Esophagus mucosa (tissue), 1 donor: ENCODE measurements around the gene HPF1. TPM values are rescaled to one million over a fixed set of nuclear protein-coding genes. Genes with fewer than 3 reads are reported as not detected.
"Not testable (repeated sequence)": the region's sequence is repeated elsewhere in the genome, so short reads cannot be mapped to it uniquely, and the experiment has no call there.

Experiments used
- ATAC-seq: fragments of 200-7000 bp; cut with Tn5 transposase; one replicate; pipeline ENCODE4 v1.9.1; 2020
- total RNA-seq: library from RNA; stranded (reverse); gene quantifications from one replicate; pipeline ENCODE4 v1.2.4, GENCODE V29; 2023
- donor health status: DM: yes; HTN: yes; CAD: no.

The HPF1 gene
- total RNA-seq, result 12.4 TPM

GRCh38 chr4:169757575-169758184, at the start of gene HPF1:
HPF1 (minus strand) TSS chr4:169757944; CDS start chr4:169757877, 67 bp downstream.
- peak; percentile 97 for ATAC-seq

GRCh38 chr4:169806770-169807169, 49.0 kb upstream of the HPF1 start:
- not testable (repeated sequence) for ATAC-seq

GRCh38 chr4:169803413-169803812, 45.7 kb upstream of the HPF1 start:
- no peak for ATAC-seq

- no peak for ATAC-seq
These were observed 45.1 kb upstream of the HPF1 start for GRCh38 chr4:169802873-169803272.

GRCh38 chr4:169800541-169800940, 42.8 kb upstream of the HPF1 start:
- no peak for ATAC-seq

GRCh38 chr4:169799260-169799659, 41.5 kb upstream of the HPF1 start:
- no peak for ATAC-seq

GRCh38 chr4:169795585-169795984, 37.8 kb upstream of the HPF1 start:
- peak; percentile 60 for ATAC-seq

- peak; percentile 48 for ATAC-seq
These were observed 33.9 kb upstream of the HPF1 start for GRCh38 chr4:169791527-169792156.

- ATAC-seq, result peak; percentile 70
These were observed 33.3 kb upstream of the HPF1 start for GRCh38 chr4:169791062-169791461.

GRCh38 chr4:169774466-169775445, 17.0 kb upstream of the HPF1 start:
- no peak for ATAC-seq

GRCh38 chr4:169773889-169774288, 16.1 kb upstream of the HPF1 start:
- no peak for ATAC-seq

- not testable (repeated sequence) for ATAC-seq
These were observed 13.9 kb upstream of the HPF1 start for GRCh38 chr4:169771556-169772080.

- no peak for ATAC-seq
These were observed 12.7 kb upstream of the HPF1 start for GRCh38 chr4:169770416-169770815.

GRCh38 chr4:169768385-169768784, 10.6 kb upstream of the HPF1 start:
- ATAC-seq, result no peak

GRCh38 chr4:169766741-169767140, 9.0 kb upstream of the HPF1 start:
- no peak for ATAC-seq

- no peak for ATAC-seq
These were observed 8.1 kb upstream of the HPF1 start for GRCh38 chr4:169765835-169766234.

- ATAC-seq, result no peak
These were observed 4.1 kb upstream of the HPF1 start for GRCh38 chr4:169761846-169762245.

- no peak for ATAC-seq
These were observed 738 bp upstream of the HPF1 start for GRCh38 chr4:169758401-169758962.

GRCh38 chr4:169756971-169757574, 671 bp downstream of the HPF1 start:
- ATAC-seq, result no peak

GRCh38 chr4:169745291-169745690, 12.5 kb downstream of the HPF1 start:
- no peak for ATAC-seq

GRCh38 chr4:169744601-169745000, 13.1 kb downstream of the HPF1 start:
- no peak for ATAC-seq

- no peak for ATAC-seq
These were observed 16.2 kb downstream of the HPF1 start for GRCh38 chr4:169741569-169741968.
